Stimulated activated CD4-positive, alpha-beta T cell treated with anti-CD3 and anti-CD28 coated beads, Interleukin-2, amount 100 ng/mL, for 4 hours (primary cell): Measurements from ENCODE around the gene BRD1.
"Not testable (repeated sequence)": the region's sequence is repeated elsewhere in the genome, so short reads cannot be mapped to it uniquely, and the experiment has no call there.

ENCODE experiments used
- DNase-seq: peaks from one replicate; pipeline ENCODE4 v3.0.0-alpha.2; 2020; ENCODE audit warnings: low read depth

The BRD1 gene

GRCh38 chr22:49826603-49827270 is 936 bp downstream of the BRD1 start:
- no peak for DNase-seq

- peak; percentile 55 for DNase-seq
Observed at GRCh38 chr22:49825944-49826602, 1.6 kb downstream of the BRD1 start.

GRCh38 chr22:49825436-49825835 is 2.2 kb downstream of the BRD1 start:
- no peak for DNase-seq

- DNase-seq = no peak
Observed at GRCh38 chr22:49824936-49825335, 2.7 kb downstream of the BRD1 start.

- DNase-seq = no peak
Observed at GRCh38 chr22:49824185-49824925, 3.3 kb downstream of the BRD1 start.

- DNase-seq = no peak
Observed at GRCh38 chr22:49823289-49824045, 4.2 kb downstream of the BRD1 start.

- not testable (repeated sequence) for DNase-seq
Observed at GRCh38 chr22:49821741-49822140, 5.9 kb downstream of the BRD1 start.

GRCh38 chr22:49820984-49821383 is 6.7 kb downstream of the BRD1 start:
- no peak for DNase-seq

- no peak for DNase-seq
Observed at GRCh38 chr22:49817359-49817758, 10.3 kb downstream of the BRD1 start.

- no peak for DNase-seq
Observed at GRCh38 chr22:49815641-49816091, 12.0 kb downstream of the BRD1 start.

- DNase-seq = no peak
Observed at GRCh38 chr22:49814856-49815255, 12.8 kb downstream of the BRD1 start.

GRCh38 chr22:49814164-49814686 is 13.4 kb downstream of the BRD1 start:
- DNase-seq = no peak

GRCh38 chr22:49812838-49813237 is 14.8 kb downstream of the BRD1 start:
- DNase-seq = no peak

- DNase-seq = no peak
Observed at GRCh38 chr22:49811020-49811791, 16.5 kb downstream of the BRD1 start.

- no peak for DNase-seq
Observed at GRCh38 chr22:49810363-49811019, 17.2 kb downstream of the BRD1 start.

GRCh38 chr22:49807780-49808708 is 19.6 kb downstream of the BRD1 start:
- DNase-seq = no peak

- no peak for DNase-seq
Observed at GRCh38 chr22:49807129-49807528, 20.5 kb downstream of the BRD1 start.

GRCh38 chr22:49803737-49804375 is 23.8 kb downstream of the BRD1 start:
- no peak for DNase-seq

GRCh38 chr22:49803134-49803533 is 24.5 kb downstream of the BRD1 start:
- no peak for DNase-seq
